Prostate gland (tissue), 2 donors: Measurements from ENCODE around the gene UGT1A3.

Experiments
- POLR2A ChIP-seq: fragments of 450-650 bp; IDR thresholded peaks from one replicate; pipeline ENCODE4 v1.6.1; 2016; ENCODE audit warnings: antibody characterized with exemption, mild to moderate bottlenecking
- POLR2AphosphoS5 ChIP-seq: sonication (generic); formaldehyde crosslinking; IDR thresholded peaks from one replicate; pipeline ENCODE4 v1.6.1; 2017; ENCODE audit warnings: antibody characterized with exemption
- TF ChIP-seq, protein P1 (sequence below), 4 experiments: fragments of 200-600 bp in 2 of 4; fragments of 450-650 bp in 2 of 4; sonication (generic) in 2 of 4; IDR thresholded peaks; 1 replicate in 3 of 4; 2 replicates in 1 of 4; pipeline ENCODE4 v1.5.1; 2016 to 2019; ENCODE audit warnings: antibody characterized with exemption in 4 of 4, mild to moderate bottlenecking in 2 of 4, moderate library complexity in 2 of 4

DNA sequence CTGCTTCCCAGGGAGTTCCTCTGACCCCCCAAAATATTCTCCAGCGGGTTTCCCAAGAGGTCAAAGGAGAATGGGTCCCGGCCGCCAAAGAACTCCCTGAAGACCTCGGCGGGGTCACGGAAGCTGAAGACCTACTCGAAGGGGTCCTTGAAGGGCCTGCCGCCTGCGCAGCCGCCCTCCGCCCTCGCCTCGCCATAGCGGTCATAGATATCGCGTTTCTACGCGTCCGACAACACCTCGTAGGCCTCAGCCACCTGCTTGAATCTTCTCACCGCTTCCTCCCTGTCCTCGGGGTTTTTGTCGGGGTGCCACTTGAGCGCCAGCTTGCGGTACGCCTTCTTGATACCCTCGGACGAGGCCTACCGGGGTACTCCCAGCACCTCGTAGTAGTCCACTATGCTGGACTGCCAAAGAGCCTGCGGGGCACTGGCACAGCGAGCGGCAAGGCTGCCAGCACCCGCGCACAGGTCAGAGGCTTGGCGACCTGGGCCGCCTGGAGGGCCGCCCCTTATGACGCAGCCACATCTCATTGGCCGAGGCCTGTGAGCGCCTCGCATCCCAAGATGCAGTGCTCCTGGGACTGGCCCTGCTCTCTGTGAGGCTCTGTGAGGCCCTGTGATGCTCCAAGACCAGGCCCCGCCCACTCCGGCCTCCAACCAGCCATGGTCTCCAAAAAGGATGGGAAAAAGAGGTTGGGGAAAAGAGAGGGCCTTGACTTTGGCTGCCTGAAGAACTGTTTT is 26.2 kb downstream of the UGT1A3 start:
- TF ChIP-seq, protein P1, sequence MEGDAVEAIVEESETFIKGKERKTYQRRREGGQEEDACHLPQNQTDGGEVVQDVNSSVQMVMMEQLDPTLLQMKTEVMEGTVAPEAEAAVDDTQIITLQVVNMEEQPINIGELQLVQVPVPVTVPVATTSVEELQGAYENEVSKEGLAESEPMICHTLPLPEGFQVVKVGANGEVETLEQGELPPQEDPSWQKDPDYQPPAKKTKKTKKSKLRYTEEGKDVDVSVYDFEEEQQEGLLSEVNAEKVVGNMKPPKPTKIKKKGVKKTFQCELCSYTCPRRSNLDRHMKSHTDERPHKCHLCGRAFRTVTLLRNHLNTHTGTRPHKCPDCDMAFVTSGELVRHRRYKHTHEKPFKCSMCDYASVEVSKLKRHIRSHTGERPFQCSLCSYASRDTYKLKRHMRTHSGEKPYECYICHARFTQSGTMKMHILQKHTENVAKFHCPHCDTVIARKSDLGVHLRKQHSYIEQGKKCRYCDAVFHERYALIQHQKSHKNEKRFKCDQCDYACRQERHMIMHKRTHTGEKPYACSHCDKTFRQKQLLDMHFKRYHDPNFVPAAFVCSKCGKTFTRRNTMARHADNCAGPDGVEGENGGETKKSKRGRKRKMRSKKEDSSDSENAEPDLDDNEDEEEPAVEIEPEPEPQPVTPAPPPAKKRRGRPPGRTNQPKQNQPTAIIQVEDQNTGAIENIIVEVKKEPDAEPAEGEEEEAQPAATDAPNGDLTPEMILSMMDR (IDR thresholded peaks at IDR 0.05): no peak
- no peak for TF ChIP-seq POLR2A
- TF ChIP-seq POLR2AphosphoS5: no peak
